Measurements from ENCODE around the gene TPCN1. TPM values are rescaled to one million over a fixed set of nuclear protein-coding genes. Genes with fewer than 3 reads are reported as not detected.

TPCN1 gene
- polyA plus RNA-seq, 5 donors, result 21.7 to 36.0 (median 28.8) TPM

GRCh38 chr12:113222730-113223531 lies 1.7 kb downstream of the TPCN1 start:
- peak; percentile 81 to 83 for DNase-seq

DNA sequence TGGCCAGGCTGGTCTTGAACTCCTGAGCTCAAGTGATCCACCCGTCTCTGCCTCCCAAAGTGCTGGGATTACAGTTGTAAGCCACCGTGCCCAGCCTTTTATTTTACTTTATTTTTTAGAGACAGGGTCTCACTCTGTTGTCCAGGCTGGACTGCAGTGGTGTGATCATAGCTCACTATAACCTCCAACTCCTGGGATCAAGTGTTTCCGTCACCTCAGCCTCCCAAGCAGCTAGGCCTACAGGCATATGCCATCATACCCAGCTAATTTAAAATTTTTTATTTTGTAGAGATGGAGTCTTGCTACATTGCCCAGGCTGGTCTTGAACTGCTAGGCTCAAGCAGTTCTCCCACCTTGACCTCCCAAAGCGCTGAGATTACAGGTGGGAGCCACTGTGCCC lies 3.7 kb downstream of the TPCN1 start:
- DNase-seq, result no peak

DNA sequence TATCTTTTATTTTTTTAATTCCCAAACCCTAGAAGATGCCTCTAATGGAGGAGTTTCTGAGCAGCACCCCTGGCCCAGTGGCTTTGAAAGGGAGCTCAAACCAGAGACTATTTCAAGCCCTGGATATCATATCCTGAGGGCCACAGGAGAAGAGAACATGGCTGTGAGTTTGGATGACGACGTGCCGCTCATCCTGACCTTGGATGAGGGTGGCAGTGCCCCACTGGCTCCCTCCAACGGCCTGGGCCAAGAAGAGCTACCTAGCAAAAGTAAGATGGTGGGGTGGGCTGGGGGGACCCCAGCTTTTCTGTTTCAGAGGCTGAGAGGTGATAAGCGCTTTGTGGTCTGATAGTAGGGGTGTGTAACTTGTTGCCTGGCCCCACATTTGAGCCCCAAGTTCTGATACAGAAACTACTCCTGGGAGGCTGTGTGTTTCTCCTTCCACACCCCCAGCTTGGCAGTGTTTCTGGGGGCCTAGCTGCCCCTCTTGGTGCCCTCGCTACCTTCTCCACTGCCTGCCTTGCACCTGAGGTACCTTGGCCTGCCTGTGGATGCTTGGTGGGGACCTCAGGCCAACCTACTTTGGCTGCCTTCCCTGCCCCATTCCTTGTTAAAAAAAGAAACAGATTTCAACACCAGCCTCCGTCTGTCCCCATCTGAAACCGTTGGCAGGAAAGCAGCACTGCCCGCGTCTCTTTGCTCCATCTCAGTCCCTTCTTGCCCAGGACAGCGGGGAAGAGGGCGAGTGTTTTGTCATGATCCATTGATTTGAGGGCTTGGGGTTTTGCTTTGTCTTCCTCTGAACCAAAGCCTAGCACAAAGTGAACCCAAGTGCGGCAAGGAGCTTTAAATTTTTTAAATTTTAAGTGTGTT lies 5.7 kb downstream of the TPCN1 start:
- DNase-seq, result no peak

DNA sequence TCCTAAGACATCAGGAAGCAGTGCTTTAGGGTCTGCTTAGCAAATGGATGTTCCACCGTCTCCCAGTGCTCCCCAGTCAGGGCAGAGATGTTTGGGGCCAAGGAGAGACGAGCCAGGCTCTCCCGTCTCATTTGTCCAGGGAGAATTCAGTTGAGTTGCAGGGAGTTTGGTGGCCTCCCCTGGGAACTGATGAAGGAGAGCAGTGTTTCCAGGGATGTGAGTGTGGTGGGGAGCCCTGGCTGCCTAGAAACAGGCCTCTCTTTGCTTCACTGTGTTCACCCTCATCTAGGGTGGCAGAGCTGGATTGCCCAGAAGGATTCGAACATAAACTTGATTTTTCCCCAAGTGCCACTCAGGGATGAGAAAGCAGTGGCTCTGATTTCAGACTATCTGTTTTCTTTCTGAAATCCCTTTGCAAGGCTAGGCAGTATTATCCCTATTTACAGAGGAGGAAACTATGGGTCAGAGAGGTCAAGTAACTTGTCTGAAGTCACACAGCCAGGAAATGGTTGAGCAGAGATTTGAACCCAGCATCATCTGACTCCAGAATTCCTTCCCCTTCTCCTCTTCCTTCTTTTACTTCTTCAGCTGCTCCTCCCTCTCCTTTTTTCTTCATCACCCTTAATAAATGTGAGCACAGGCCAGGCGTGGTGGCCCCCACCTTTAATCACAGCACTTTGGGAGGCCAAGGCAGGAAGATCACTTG lies 6.6 kb downstream of the TPCN1 start:
- no peak for DNase-seq

GRCh38 chr12:113228394-113229028 lies 7.2 kb downstream of the TPCN1 start:
- DNase-seq, result no peak

DNA sequence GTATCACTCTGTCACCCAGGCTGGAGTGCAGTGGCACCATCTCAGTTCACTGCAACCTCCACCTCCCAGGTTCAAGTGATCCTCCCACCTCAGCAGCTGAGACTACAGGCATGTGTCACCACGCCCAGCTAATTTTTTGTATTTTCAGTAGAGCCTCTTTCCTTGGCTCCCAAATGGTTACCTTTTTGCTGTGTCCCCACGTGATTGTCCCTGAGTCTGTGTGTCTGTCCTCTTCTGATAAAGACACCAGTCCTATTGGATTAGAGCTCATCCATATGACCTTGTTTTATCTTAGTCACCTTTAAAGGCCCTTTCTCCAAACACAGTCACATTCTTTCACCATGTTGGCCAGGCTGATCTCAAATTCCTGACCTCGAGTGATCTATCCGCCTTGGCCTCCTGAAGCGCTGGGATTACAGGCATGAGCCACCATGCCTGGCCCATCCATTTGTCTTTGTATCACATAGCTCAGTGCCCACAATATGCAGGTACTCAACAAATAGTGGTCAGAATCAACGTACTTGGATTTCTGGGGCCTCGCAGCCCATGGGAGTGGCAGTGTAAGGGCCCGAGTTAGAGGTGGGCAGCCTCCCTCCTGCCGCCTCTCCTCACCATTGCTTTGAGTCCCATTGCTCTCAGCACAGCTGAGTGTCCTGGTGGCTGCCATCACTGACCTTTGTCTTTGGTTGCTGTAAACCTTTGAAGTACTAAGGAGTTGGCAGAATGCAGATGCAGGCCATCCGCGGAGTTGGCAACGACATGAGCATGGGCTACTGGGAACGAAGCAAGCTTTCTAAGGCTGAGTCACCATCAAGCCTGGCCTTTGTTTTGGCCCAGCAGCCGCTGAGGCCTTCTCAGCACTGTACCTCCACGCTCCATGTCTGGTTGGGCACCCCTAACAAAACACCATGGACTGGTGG lies 9.3 kb downstream of the TPCN1 start:
- no peak for DNase-seq

GRCh38 chr12:113231235-113232088 lies 10.2 kb downstream of the TPCN1 start:
- no peak for DNase-seq

DNA sequence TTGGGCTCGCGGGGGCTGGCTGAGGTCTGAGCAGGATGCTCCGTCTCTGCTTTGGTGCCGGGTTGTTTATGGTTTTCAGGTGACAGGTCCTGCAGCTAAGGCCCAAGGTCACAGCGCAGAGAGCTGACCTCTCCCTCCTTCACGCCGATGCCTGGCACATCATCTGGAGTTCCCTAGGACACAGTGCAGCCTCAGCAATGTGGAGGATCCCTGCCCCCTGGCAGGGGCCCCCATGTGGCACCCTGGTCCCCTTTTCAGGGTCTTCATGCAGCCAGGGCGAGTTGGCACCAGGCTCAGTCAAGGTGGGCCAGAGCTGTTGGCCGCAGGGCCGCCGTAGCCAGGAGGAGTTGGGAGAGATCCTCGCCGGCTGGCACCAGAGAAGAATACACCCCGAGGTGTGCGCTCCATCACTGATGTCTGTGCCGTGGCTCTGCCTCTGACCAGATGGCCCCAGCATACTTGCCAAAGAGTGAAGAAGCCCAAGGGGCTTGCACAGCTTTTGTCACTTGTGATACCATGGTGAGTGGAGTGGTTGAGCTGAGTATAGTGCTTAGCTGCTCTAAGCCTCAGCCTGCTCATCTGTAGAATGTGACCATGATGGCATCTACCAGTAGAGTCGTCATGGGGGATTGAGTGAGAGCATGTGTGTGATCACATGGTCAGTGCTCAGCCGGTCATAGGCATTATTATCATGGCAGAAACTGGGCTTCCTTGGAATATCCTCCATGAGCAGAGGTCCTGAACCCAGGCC lies 11.0 kb downstream of the TPCN1 start:
- DNase-seq, result no peak

- DNase-seq, result no peak
Measured at GRCh38 chr12:113232840-113233585, 11.7 kb downstream of the TPCN1 start.

DNA sequence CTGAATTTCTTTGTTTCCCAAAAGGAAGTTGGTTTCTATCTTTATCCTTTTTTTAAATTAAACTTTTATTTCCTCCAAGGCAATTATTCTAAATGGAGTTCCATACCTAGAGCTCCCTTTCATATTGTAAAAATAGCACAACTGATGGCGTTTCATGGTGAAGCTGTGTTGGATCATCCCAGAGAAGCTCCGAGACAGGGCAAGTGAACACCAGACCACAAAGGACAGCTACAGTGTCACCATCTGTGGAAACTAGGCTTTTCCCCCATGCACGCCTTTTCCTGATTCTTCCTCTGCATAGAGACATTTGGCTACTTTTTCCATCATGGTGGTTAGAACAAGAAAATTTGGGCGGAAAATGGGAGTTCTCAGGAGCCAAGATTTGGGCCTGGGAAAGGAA lies 12.7 kb downstream of the TPCN1 start:
- no peak for DNase-seq

DNA sequence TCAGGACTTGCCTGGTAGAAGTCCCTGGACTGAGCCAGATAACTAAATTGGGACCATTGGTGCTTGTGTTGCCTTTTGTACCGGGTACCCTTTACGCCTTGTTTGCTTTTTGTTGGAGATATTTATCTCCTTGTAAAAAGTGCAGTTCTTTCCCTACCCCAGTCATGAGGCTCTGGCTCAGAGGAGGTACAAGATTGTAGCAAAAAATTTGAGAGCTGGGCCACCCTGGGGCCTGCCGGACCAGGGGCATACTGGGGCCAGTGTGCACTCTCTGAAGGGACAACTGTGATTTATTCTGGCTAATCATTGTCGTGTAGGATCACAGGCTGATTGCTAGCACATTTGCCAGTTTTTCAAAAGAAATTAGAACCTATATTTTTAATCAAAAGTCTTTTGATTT lies 13.2 kb downstream of the TPCN1 start:
- DNase-seq, result no peak

DNA sequence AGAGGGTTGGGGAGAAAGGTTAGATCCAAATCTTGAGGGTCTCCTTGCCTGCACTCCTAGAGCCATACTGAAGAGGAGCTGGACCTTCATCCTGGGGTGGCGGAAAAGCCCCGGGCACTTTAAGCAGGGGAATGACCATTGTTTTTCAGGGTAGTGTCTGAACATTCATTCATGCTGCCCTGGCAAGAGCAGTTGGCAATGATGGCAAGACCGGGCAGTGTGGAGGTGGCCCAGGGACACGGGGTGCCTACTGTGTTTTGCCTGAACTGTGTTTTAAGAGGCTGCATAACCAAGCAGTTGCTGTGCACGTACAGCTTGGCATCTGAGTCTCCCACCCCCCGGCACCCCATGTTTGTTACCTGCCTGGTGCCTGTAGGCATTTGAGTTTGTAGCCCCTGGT lies 14.7 kb downstream of the TPCN1 start:
- no peak for DNase-seq

- DNase-seq, result no peak
Measured at GRCh38 chr12:113236539-113237399, 15.5 kb downstream of the TPCN1 start.

DNA sequence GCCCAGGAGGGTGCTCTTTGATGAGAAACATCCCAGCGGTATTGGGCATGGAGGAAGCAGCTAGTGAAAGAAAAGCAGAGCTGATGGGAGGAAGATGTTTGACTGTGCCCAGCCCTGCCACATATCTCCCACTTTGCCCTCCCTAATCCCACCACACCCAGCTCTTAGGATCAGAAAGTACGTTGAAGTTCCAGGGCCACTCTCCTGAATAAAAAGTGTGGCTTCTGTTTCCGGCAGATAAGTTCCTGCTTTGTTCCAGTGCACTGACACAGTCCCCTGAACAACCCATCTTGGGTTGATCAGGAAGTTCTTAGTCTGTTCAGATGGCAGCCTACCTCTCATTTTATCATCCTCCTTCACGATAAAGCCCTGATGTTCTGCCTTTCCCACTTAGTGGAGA lies 16.5 kb downstream of the TPCN1 start:
- no peak for DNase-seq

GRCh38 chr12:113238309-113238708 lies 17.0 kb downstream of the TPCN1 start:
- no peak for DNase-seq

DNA sequence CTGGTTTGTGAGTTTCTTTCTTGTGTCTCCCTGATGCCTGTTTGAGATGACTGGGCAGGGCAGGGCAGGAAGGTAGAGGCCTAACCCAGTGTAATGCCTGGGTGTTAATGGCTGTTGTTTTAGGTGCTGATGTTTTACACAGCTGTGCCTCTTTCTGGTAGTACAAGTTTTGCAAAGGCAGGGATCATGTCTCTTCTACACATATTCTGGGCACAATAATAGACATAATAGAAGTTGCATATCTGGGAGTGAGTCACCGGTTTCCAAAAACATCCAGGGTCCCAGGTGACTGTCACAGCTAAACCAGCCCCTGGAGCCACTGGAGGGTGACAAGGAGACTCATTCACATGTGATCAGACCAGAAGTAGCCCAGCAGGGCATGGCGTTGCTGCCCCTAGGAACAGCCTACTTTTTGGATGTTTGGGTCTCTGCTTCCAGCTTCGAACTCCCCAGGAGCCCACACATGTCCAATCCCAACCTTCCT lies 18.1 kb downstream of the TPCN1 start:
- DNase-seq, result no peak

GRCh38 chr12:113239811-113240331 lies 18.6 kb downstream of the TPCN1 start:
- peak in 1 of 2 donors; percentile 74 for DNase-seq

Data from right lung (tissue), 5 donors.